Measurements from ENCODE around the gene ATP9B. TPM values are rescaled to one million over a fixed set of nuclear protein-coding genes. Genes with fewer than 3 reads are reported as not detected.

The ATP9B gene
- total and polyA plus RNA-seq, 4 donors: 7.1 to 31.4 (median 15.5) TPM

GRCh38 chr18:79062806-79063205, 6.4 kb upstream of the ATP9B start:
- no peak overlapping the region for H3K27ac ChIP-seq (ENCODE audit: low read depth in 1 of 2, low read length in 2 of 2)
- no peak overlapping the region for H3K9ac ChIP-seq (ENCODE audit: low read depth in 1 of 2, low read length in 2 of 2)
- no peak for TF ChIP-seq JUND (IDR thresholded peaks at IDR 0.05)
- no peak for TF ChIP-seq YY1 (IDR thresholded peaks at IDR 0.05)
- TF ChIP-seq CTCF (IDR thresholded peaks at IDR 0.05; ENCODE audit: low read depth, low read length, missing input control): no peak
- TF ChIP-seq TAF1 (conservative IDR thresholded peaks at IDR 0.05): no peak
- no peak for TF ChIP-seq RAD21 (IDR thresholded peaks at IDR 0.05)
- TF ChIP-seq GABPA (IDR thresholded peaks at IDR 0.05 in 1 of 2, conservative IDR thresholded peaks at IDR 0.05 in 1 of 2): no peak
- TF ChIP-seq ATF3 (IDR thresholded peaks at IDR 0.05): no peak
- TF ChIP-seq HNF4G (IDR thresholded peaks at IDR 0.05): no peak
- no peak for TF ChIP-seq FOXA2 (IDR thresholded peaks at IDR 0.05)
- TF ChIP-seq REST (IDR thresholded peaks at IDR 0.05): no peak
- no peak for DNase-seq (ENCODE audit: low spot score)
- 87% methylated on average over 9 of the region's 9 CpGs for WGBS
- peaks cover 2 to 14% (median 9%) of the 10 kb centered on the region in 4 donors for H3K9me3 ChIP-seq (ENCODE audit: control insufficient read depth in 4 of 4, low read length in 3 of 4)
- H3K4me1 ChIP-seq (ENCODE audit: control insufficient read depth in 4 of 4, insufficient read depth in 4 of 4, low read length in 3 of 4): no peaks in the 10 kb centered on the region
- H3K4me3 ChIP-seq (ENCODE audit: low read depth in 1 of 3, low read length in 3 of 3): no peak overlapping the region
- H3K36me3 ChIP-seq (ENCODE audit: control insufficient read depth in 4 of 4, insufficient read depth in 3 of 4, low read depth in 1 of 4, low read length in 3 of 4): no peaks in the 10 kb centered on the region
- H3K27me3 ChIP-seq (ENCODE audit: control insufficient read depth in 4 of 4, insufficient read depth in 4 of 4, low read length in 3 of 4): no peaks in the 10 kb centered on the region

GRCh38 chr18:79064228-79064627, 5.0 kb upstream of the ATP9B start:
- no peak overlapping the region for H3K9ac ChIP-seq (ENCODE audit: low read depth in 1 of 2, low read length in 2 of 2)
- no peaks in the 10 kb centered on the region for H3K36me3 ChIP-seq (ENCODE audit: control insufficient read depth in 4 of 4, insufficient read depth in 3 of 4, low read depth in 1 of 4, low read length in 3 of 4)
- H3K9me3 ChIP-seq (ENCODE audit: control insufficient read depth in 4 of 4, low read length in 3 of 4): peaks cover 2 to 14% (median 9%) of the 10 kb centered on the region in 4 donors
- no peak overlapping the region for H3K4me3 ChIP-seq (ENCODE audit: low read depth in 1 of 3, low read length in 3 of 3)
- 88% methylated on average over 5 of the region's 5 CpGs for WGBS
- H3K27me3 ChIP-seq (ENCODE audit: control insufficient read depth in 4 of 4, insufficient read depth in 4 of 4, low read length in 3 of 4): no peaks in the 10 kb centered on the region
- no peak for TF ChIP-seq SP1 (IDR thresholded peaks at IDR 0.05)
- TF ChIP-seq FOXA1 (IDR thresholded peaks at IDR 0.05): no peak
- no peak for TF ChIP-seq MAX (IDR thresholded peaks at IDR 0.05)
- no peak for TF ChIP-seq ATF3 (IDR thresholded peaks at IDR 0.05)
- TF ChIP-seq CTCF (IDR thresholded peaks at IDR 0.05; ENCODE audit: low read depth, low read length, missing input control): no peak
- no peak for TF ChIP-seq YY1 (IDR thresholded peaks at IDR 0.05)
- no peak for TF ChIP-seq GABPA (IDR thresholded peaks at IDR 0.05 in 1 of 2, conservative IDR thresholded peaks at IDR 0.05 in 1 of 2)
- no peak for TF ChIP-seq RXRA (IDR thresholded peaks at IDR 0.05)
- no peak for TF ChIP-seq EGR1 (IDR thresholded peaks at IDR 0.05; ENCODE audit: low read depth in 2 of 2)
- TF ChIP-seq HNF4A (conservative IDR thresholded peaks at IDR 0.05): no peak
- no peak for TF ChIP-seq FOXA2 (IDR thresholded peaks at IDR 0.05)
- TF ChIP-seq JUND (IDR thresholded peaks at IDR 0.05): no peak
- no peak for TF ChIP-seq TAF1 (conservative IDR thresholded peaks at IDR 0.05)
- TF ChIP-seq NR2F2 (IDR thresholded peaks at IDR 0.05): no peak
- no peak for TF ChIP-seq RAD21 (IDR thresholded peaks at IDR 0.05)
- TF ChIP-seq ZBTB33 (IDR thresholded peaks at IDR 0.05): no peak
- no peak for DNase-seq (ENCODE audit: low spot score)
- H3K4me1 ChIP-seq (ENCODE audit: control insufficient read depth in 4 of 4, insufficient read depth in 4 of 4, low read length in 3 of 4): peaks cover 0 to 5% (median 0%) of the 10 kb centered on the region in 4 donors
- no peak overlapping the region for H3K27ac ChIP-seq (ENCODE audit: low read depth in 1 of 2, low read length in 2 of 2)

All from liver (tissue), 9 donors.